Measurements from ENCODE around the gene CLEC2A.
"Not testable (repeated sequence)": the region's sequence is repeated elsewhere in the genome, so short reads cannot be mapped to it uniquely, and the experiment has no call there.

CLEC2A gene

GRCh38 chr12:9957834-9958233, 25.7 kb upstream of the CLEC2A start:
- Histone ChIP-seq H3K4me3 (ENCODE audit: low read depth, low read length) (no peak overlapping the region), H3K27me3 (ENCODE audit: control insufficient read depth, insufficient read depth, low read length) (no peaks in the 10 kb centered on the region), H3K27ac (ENCODE audit: low read depth, low read length) (no peak overlapping the region)

GRCh38 chr12:9952954-9953729, 21.0 kb upstream of the CLEC2A start:
- not testable (repeated sequence) for H3K9ac ChIP-seq (ENCODE audit: low read length); H3K9me3 ChIP-seq (ENCODE audit: control insufficient read depth, insufficient read depth, low read depth, low read length); H3K27ac ChIP-seq (ENCODE audit: low read depth, low read length); H3K36me3 ChIP-seq (ENCODE audit: control insufficient read depth, insufficient read depth, low read length); H3K4me1 ChIP-seq (ENCODE audit: control insufficient read depth, insufficient read depth, low read length); H3K4me3 ChIP-seq (ENCODE audit: low read depth, low read length); H3K27me3 ChIP-seq (ENCODE audit: control insufficient read depth, insufficient read depth, low read length)

More at GRCh38 chr12:9957834-9958233, 25.7 kb upstream of the CLEC2A start:
- H3K36me3 ChIP-seq (ENCODE audit: control insufficient read depth, insufficient read depth, low read length), result no peaks in the 10 kb centered on the region
- no peak overlapping the region for H3K9ac ChIP-seq (ENCODE audit: low read length)
- no peaks in the 10 kb centered on the region for H3K4me1 ChIP-seq (ENCODE audit: control insufficient read depth, insufficient read depth, low read length)
- no peaks in the 10 kb centered on the region for H3K9me3 ChIP-seq (ENCODE audit: control insufficient read depth, insufficient read depth, low read depth, low read length)

GRCh38 chr12:9951026-9951675, 19.0 kb upstream of the CLEC2A start:
- H3K9ac ChIP-seq (ENCODE audit: low read length), result no peak overlapping the region
- no peaks in the 10 kb centered on the region for H3K36me3 ChIP-seq (ENCODE audit: control insufficient read depth, insufficient read depth, low read length)
- peaks cover under 1% of the 10 kb centered on the region; the same call in 1 of the 2 replicates for H3K9me3 ChIP-seq (ENCODE audit: control insufficient read depth, insufficient read depth, low read depth, low read length)
- no peaks in the 10 kb centered on the region for H3K27me3 ChIP-seq (ENCODE audit: control insufficient read depth, insufficient read depth, low read length)
- H3K27ac ChIP-seq (ENCODE audit: low read depth, low read length), result no peak overlapping the region
- H3K4me3 ChIP-seq (ENCODE audit: low read depth, low read length), result no peak overlapping the region
- no peaks in the 10 kb centered on the region for H3K4me1 ChIP-seq (ENCODE audit: control insufficient read depth, insufficient read depth, low read length)

GRCh38 chr12:9948606-9949296, 16.6 kb upstream of the CLEC2A start:
- no peak overlapping the region for H3K27ac ChIP-seq (ENCODE audit: low read depth, low read length)
- no peaks in the 10 kb centered on the region for H3K27me3 ChIP-seq (ENCODE audit: control insufficient read depth, insufficient read depth, low read length)

GRCh38 chr12:9947674-9948073, 15.5 kb upstream of the CLEC2A start:
- Histone ChIP-seq H3K27me3 (ENCODE audit: control insufficient read depth, insufficient read depth, low read length) (no peaks in the 10 kb centered on the region), H3K4me1 (ENCODE audit: control insufficient read depth, insufficient read depth, low read length) (no peaks in the 10 kb centered on the region), H3K9me3 (ENCODE audit: control insufficient read depth, insufficient read depth, low read depth, low read length) (peaks cover 4% of the 10 kb centered on the region), H3K27ac (ENCODE audit: low read depth, low read length) (no peak overlapping the region), H3K36me3 (ENCODE audit: control insufficient read depth, insufficient read depth, low read length) (no peaks in the 10 kb centered on the region), H3K9ac (ENCODE audit: low read length) (no peak overlapping the region), H3K4me3 (ENCODE audit: low read depth, low read length) (no peak overlapping the region)

More at GRCh38 chr12:9948606-9949296, 16.6 kb upstream of the CLEC2A start:
- no peak overlapping the region for H3K9ac ChIP-seq (ENCODE audit: low read length)
- H3K4me3 ChIP-seq (ENCODE audit: low read depth, low read length), result no peak overlapping the region
- H3K9me3 ChIP-seq (ENCODE audit: control insufficient read depth, insufficient read depth, low read depth, low read length), result peaks cover 4% of the 10 kb centered on the region
- H3K36me3 ChIP-seq (ENCODE audit: control insufficient read depth, insufficient read depth, low read length), result no peaks in the 10 kb centered on the region
- H3K4me1 ChIP-seq (ENCODE audit: control insufficient read depth, insufficient read depth, low read length), result no peaks in the 10 kb centered on the region

GRCh38 chr12:9944391-9944790, 12.2 kb upstream of the CLEC2A start:
- no peaks in the 10 kb centered on the region for H3K36me3 ChIP-seq (ENCODE audit: control insufficient read depth, insufficient read depth, low read length)
- peaks cover 4% of the 10 kb centered on the region for H3K9me3 ChIP-seq (ENCODE audit: control insufficient read depth, insufficient read depth, low read depth, low read length)
- H3K4me3 ChIP-seq (ENCODE audit: low read depth, low read length), result no peak overlapping the region
- H3K27ac ChIP-seq (ENCODE audit: low read depth, low read length), result no peak overlapping the region
- H3K4me1 ChIP-seq (ENCODE audit: control insufficient read depth, insufficient read depth, low read length), result no peaks in the 10 kb centered on the region
- no peaks in the 10 kb centered on the region for H3K27me3 ChIP-seq (ENCODE audit: control insufficient read depth, insufficient read depth, low read length)
- H3K9ac ChIP-seq (ENCODE audit: low read length), result no peak overlapping the region

- no peak overlapping the region for H3K4me3 ChIP-seq (ENCODE audit: low read depth, low read length)
- no peak overlapping the region for H3K27ac ChIP-seq (ENCODE audit: low read depth, low read length)
- H3K27me3 ChIP-seq (ENCODE audit: control insufficient read depth, insufficient read depth, low read length), result no peaks in the 10 kb centered on the region
- no peaks in the 10 kb centered on the region for H3K36me3 ChIP-seq (ENCODE audit: control insufficient read depth, insufficient read depth, low read length)
- no peaks in the 10 kb centered on the region for H3K4me1 ChIP-seq (ENCODE audit: control insufficient read depth, insufficient read depth, low read length)
- no peak overlapping the region for H3K9ac ChIP-seq (ENCODE audit: low read length)
- H3K9me3 ChIP-seq (ENCODE audit: control insufficient read depth, insufficient read depth, low read depth, low read length), result peaks cover 4% of the 10 kb centered on the region
These were observed 11.1 kb upstream of the CLEC2A start for GRCh38 chr12:9943240-9943639.

GRCh38 chr12:9941838-9942237, 9.7 kb upstream of the CLEC2A start:
- Histone ChIP-seq H3K27me3 (ENCODE audit: control insufficient read depth, insufficient read depth, low read length) (no peaks in the 10 kb centered on the region), H3K4me3 (ENCODE audit: low read depth, low read length) (no peak overlapping the region), H3K4me1 (ENCODE audit: control insufficient read depth, insufficient read depth, low read length) (no peaks in the 10 kb centered on the region), H3K36me3 (ENCODE audit: control insufficient read depth, insufficient read depth, low read length) (no peaks in the 10 kb centered on the region), H3K27ac (ENCODE audit: low read depth, low read length) (no peak overlapping the region), H3K9ac (ENCODE audit: low read length) (no peak overlapping the region), H3K9me3 (ENCODE audit: control insufficient read depth, insufficient read depth, low read depth, low read length) (peaks cover 4% of the 10 kb centered on the region)

GRCh38 chr12:9940375-9940774, 8.2 kb upstream of the CLEC2A start:
- H3K27me3 ChIP-seq (ENCODE audit: control insufficient read depth, insufficient read depth, low read length), result no peaks in the 10 kb centered on the region
- no peaks in the 10 kb centered on the region for H3K9me3 ChIP-seq (ENCODE audit: control insufficient read depth, insufficient read depth, low read depth, low read length)
- H3K36me3 ChIP-seq (ENCODE audit: control insufficient read depth, insufficient read depth, low read length), result no peaks in the 10 kb centered on the region
- H3K9ac ChIP-seq (ENCODE audit: low read length), result no peak overlapping the region
- no peaks in the 10 kb centered on the region for H3K4me1 ChIP-seq (ENCODE audit: control insufficient read depth, insufficient read depth, low read length)
- no peak overlapping the region for H3K27ac ChIP-seq (ENCODE audit: low read depth, low read length)
- H3K4me3 ChIP-seq (ENCODE audit: low read depth, low read length), result no peak overlapping the region

GRCh38 chr12:9936591-9936990, 4.4 kb upstream of the CLEC2A start:
- H3K27me3 ChIP-seq (ENCODE audit: control insufficient read depth, insufficient read depth, low read length), result no peaks in the 10 kb centered on the region
- no peak overlapping the region for H3K27ac ChIP-seq (ENCODE audit: low read depth, low read length)
- no peak overlapping the region for H3K4me3 ChIP-seq (ENCODE audit: low read depth, low read length)
- H3K36me3 ChIP-seq (ENCODE audit: control insufficient read depth, insufficient read depth, low read length), result no peaks in the 10 kb centered on the region
- H3K4me1 ChIP-seq (ENCODE audit: control insufficient read depth, insufficient read depth, low read length), result no peaks in the 10 kb centered on the region
- H3K9me3 ChIP-seq (ENCODE audit: control insufficient read depth, insufficient read depth, low read depth, low read length), result no peaks in the 10 kb centered on the region
- H3K9ac ChIP-seq (ENCODE audit: low read length), result no peak overlapping the region

GRCh38 chr12:9935026-9935425, 2.9 kb upstream of the CLEC2A start:
- no peak overlapping the region for H3K4me3 ChIP-seq (ENCODE audit: low read depth, low read length)
- no peaks in the 10 kb centered on the region for H3K27me3 ChIP-seq (ENCODE audit: control insufficient read depth, insufficient read depth, low read length)
- H3K9ac ChIP-seq (ENCODE audit: low read length), result no peak overlapping the region
- no peaks in the 10 kb centered on the region for H3K36me3 ChIP-seq (ENCODE audit: control insufficient read depth, insufficient read depth, low read length)
- H3K27ac ChIP-seq (ENCODE audit: low read depth, low read length), result no peak overlapping the region
- no peaks in the 10 kb centered on the region for H3K9me3 ChIP-seq (ENCODE audit: control insufficient read depth, insufficient read depth, low read depth, low read length)
- H3K4me1 ChIP-seq (ENCODE audit: control insufficient read depth, insufficient read depth, low read length), result no peaks in the 10 kb centered on the region
